Hepatocyte (in vitro differentiated cells): ENCODE measurements around the gene ITGA7. TPM values are rescaled to one million over a fixed set of nuclear protein-coding genes. Genes with fewer than 3 reads are reported as not detected.

Experiments used
- DNase-seq: peaks from one replicate; pipeline ENCODE4 v3.0.0-alpha.2; 2016; ENCODE audit warnings: low spot score
- H2AFZ ChIP-seq: fragments of 200-600 bp; sonication (generic); 2 replicates; pipeline ENCODE4 v1.6.0; 2016; ENCODE audit warnings: antibody characterized with exemption, mild to moderate bottlenecking
- H3K27ac ChIP-seq: fragments of 200-600 bp; sonication (generic); 2 replicates; pipeline ENCODE4 v1.5.1; 2016; ENCODE audit warnings: mild to moderate bottlenecking
- H3K27me3 ChIP-seq: fragments of 200-600 bp; sonication (generic); 2 replicates; pipeline ENCODE4 v1.6.1; 2016
- H3K36me3 ChIP-seq: fragments of 200-600 bp; sonication (generic); replicated peaks from 2 replicates; pipeline ENCODE4 v1.5.1; 2016; ENCODE audit warnings: low read depth; ENCODE audit not compliant: insufficient read depth
- H3K4me1 ChIP-seq: fragments of 200-600 bp; sonication (generic); 2 replicates; pipeline ENCODE4 v1.5.1; 2016; ENCODE audit warnings: mild to moderate bottlenecking, moderate library complexity; ENCODE audit not compliant: insufficient read depth
- H3K4me2 ChIP-seq: fragments of 200-600 bp; sonication (generic); 2 replicates; pipeline ENCODE4 v1.6.0; 2016
- H3K4me3 ChIP-seq: fragments of 200-600 bp; sonication (generic); 2 replicates; pipeline ENCODE4 v1.5.1; 2016; ENCODE audit warnings: mild to moderate bottlenecking
- H3K79me2 ChIP-seq: fragments of 200-600 bp; sonication (generic); 2 replicates; pipeline ENCODE4 v1.6.0; 2017; ENCODE audit warnings: mild to moderate bottlenecking
- H3K9me2 ChIP-seq: fragments of 200-600 bp; sonication (generic); replicated peaks from 2 replicates; pipeline ENCODE4 v1.6.0; 2017; ENCODE audit warnings: mild to moderate bottlenecking; ENCODE audit not compliant: insufficient read depth
- H3K9me3 ChIP-seq: fragments of 200-600 bp; sonication (generic); 2 replicates; pipeline ENCODE4 v1.5.1; 2016; ENCODE audit warnings: low read depth, mild to moderate bottlenecking
- H4K20me1 ChIP-seq: fragments of 200-600 bp; sonication (generic); 2 replicates; pipeline ENCODE4 v1.6.0; 2016; ENCODE audit warnings: mild to moderate bottlenecking; ENCODE audit not compliant: insufficient read depth, poor library complexity, severe bottlenecking
- EZH2 ChIP-seq: fragments of 200-600 bp; sonication (generic); IDR thresholded peaks from 2 replicates; pipeline ENCODE4 v1.6.1; 2016; ENCODE audit warnings: antibody characterized with exemption, mild to moderate bottlenecking, borderline replicate concordance
- EZH2phosphoT487 ChIP-seq: fragments of 200-600 bp; sonication (generic); IDR thresholded peaks from one replicate; pipeline ENCODE4 v1.6.1; 2018; ENCODE audit warnings: antibody characterized with exemption, mild to moderate bottlenecking, low read depth, moderate library complexity; ENCODE audit not compliant: unreplicated experiment, severe bottlenecking
- WGBS: methylation state at CpG from one replicate; pipeline ENCODE4 v1.1.6; 2016; ENCODE audit warnings: low lambda C conversion rate; ENCODE audit errors: missing lambda C conversion rate; 5-methylcytosine and 5-hydroxymethylcytosine counted together
- polyA plus RNA-seq: library from polyadenylated mRNA; unstranded; fragments of >200 nt; fragmentation: Nextera tagmentation; extraction: Ambion mirVana; gene quantifications from 2 replicates; pipeline ENCODE4 v1.2.1, GENCODE V29; 2016
- total RNA-seq: library from RNA; depleted of rRNA; stranded (reverse); fragments of >200 nt; gene quantifications from 2 replicates; pipeline ENCODE4 v1.2.3, GENCODE V29; 2014
- TF ChIP-seq, protein P1 (sequence below): fragments of 200-600 bp; sonication (generic); IDR thresholded peaks from 2 replicates; pipeline ENCODE4 v1.5.1; 2016; ENCODE audit warnings: antibody characterized with exemption, mild to moderate bottlenecking; ENCODE audit not compliant: poor library complexity

The ITGA7 gene
- total and polyA plus RNA-seq, 2 experiments from 2014 or later = 15.2 to 22.8 TPM

DNA sequence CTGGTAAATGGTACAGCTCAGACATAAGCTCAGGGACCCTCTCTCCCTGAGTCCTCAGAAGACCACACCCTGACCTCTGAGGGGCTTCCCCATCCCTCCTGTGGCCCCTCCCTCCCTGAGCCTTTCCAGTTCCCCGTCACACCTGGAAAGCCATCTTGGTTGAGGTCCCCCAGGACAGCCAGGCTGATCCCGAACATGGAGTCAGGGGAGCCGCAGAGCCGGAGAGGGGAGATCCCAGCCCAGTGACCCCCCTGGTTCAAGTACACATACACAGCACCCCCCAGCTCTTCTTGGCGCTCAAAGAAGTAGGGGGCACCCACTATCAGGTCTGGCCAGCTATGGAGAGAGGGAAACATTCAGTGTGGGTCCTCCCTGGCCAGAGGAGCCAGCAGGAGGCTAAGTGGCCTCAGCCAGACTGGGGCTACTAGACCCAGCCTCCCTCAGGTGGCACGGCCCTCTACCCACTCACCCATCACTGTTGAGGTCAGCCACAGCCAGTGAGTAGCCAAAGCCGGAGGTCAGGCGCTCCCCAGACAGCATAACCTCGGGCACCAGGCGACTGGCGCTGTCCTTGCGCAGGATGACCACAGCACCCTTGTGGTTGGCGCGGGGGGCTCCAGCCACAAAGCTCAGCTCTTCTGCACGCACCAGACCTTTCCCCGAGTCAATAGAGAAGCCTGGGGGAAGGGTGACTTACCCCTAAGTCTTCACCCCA lies 9.3 kb downstream of the ITGA7 start:
- 95% methylated on average over 15 of the region's 16 CpGs for WGBS
- DNase-seq = no peak
- H3K36me3 ChIP-seq = no peaks in the 10 kb centered on the region

DNA sequence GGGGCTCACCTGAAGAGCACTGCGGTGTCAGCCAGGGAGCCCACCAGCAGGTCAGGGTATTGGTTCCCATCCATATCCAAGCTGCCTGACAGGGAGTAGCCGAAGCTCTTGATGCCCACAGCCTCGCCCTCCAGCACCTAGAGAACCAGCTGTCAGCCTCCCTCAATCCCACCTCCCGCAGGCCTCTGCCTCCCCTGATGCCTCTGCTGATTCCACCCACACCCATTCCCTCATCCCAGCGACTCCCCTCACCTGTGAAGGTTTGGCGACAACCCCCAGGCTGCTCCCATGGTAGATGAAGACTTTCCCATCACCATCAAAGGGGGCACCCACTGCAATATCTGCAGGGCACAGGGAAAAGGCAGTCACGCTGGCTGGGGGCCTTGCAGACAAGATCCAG lies 10.0 kb downstream of the ITGA7 start:
- Histone ChIP-seq H3K4me3 (no peak overlapping the region), H2AFZ (no peak overlapping the region), H3K4me1 (no peaks in the 10 kb centered on the region), H3K4me2 (no peak overlapping the region), H3K9me3 (no peaks in the 10 kb centered on the region), H3K27me3 (no peaks in the 10 kb centered on the region), H3K36me3 (no peaks in the 10 kb centered on the region), H3K79me2 (no peaks in the 10 kb centered on the region), H4K20me1 (no peaks in the 10 kb centered on the region), H3K27ac (no peak overlapping the region), H3K9me2 (no peaks in the 10 kb centered on the region)
- DNase-seq = no peak
- TF ChIP-seq, protein P1, sequence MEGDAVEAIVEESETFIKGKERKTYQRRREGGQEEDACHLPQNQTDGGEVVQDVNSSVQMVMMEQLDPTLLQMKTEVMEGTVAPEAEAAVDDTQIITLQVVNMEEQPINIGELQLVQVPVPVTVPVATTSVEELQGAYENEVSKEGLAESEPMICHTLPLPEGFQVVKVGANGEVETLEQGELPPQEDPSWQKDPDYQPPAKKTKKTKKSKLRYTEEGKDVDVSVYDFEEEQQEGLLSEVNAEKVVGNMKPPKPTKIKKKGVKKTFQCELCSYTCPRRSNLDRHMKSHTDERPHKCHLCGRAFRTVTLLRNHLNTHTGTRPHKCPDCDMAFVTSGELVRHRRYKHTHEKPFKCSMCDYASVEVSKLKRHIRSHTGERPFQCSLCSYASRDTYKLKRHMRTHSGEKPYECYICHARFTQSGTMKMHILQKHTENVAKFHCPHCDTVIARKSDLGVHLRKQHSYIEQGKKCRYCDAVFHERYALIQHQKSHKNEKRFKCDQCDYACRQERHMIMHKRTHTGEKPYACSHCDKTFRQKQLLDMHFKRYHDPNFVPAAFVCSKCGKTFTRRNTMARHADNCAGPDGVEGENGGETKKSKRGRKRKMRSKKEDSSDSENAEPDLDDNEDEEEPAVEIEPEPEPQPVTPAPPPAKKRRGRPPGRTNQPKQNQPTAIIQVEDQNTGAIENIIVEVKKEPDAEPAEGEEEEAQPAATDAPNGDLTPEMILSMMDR = no peak
- no peak for TF ChIP-seq EZH2
- TF ChIP-seq EZH2phosphoT487 = no peak
- 92% methylated on average over 7 of the region's 7 CpGs for whole genome bisulfite sequencing

More for the DNA sequence above, 9.3 kb downstream of the ITGA7 start:
- TF ChIP-seq EZH2 (no peak), EZH2phosphoT487 (no peak)
- TF ChIP-seq, protein P1 = no peak
- no peak overlapping the region for H3K4me2 ChIP-seq
- no peaks in the 10 kb centered on the region for H3K9me2 ChIP-seq
- no peaks in the 10 kb centered on the region for H3K27me3 ChIP-seq
- H3K9me3 ChIP-seq = no peaks in the 10 kb centered on the region
- no peak overlapping the region for H3K4me3 ChIP-seq
- no peaks in the 10 kb centered on the region for H3K4me1 ChIP-seq
- H4K20me1 ChIP-seq = no peaks in the 10 kb centered on the region
- H3K79me2 ChIP-seq = no peaks in the 10 kb centered on the region
- H2AFZ ChIP-seq = no peak overlapping the region
- H3K27ac ChIP-seq = no peak overlapping the region

DNA sequence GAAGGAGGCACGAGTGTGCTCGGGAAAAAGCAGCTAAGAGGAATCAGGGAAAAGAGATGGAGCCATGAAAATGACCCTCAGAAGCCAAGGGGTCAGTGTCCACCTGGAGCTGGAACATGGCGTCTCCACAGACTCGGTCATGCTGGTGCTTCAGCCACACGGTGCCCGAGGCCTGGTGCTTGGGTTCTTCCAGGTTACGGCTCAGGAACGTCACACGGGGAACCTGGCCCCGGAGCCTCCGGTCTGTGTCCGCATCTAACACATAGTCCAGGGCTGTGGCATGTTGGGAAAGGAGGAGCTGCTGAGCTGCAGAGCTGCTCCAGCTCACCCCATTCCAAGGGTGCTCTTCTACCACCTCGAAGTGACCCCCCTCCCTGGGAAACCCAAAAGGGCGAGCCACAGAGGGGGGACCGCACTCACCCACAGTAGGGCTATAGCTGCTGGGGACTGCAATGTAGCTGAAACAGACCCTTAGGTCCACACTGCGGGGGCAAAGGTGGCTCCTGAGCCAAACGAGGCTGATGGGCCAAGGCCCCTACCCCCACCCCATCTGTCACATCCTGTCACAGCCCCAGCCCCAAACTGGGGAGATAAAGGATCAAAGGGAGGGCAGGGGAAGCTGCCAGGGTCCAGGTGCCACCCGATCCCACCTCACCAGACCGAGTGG lies 10.8 kb downstream of the ITGA7 start:
- H3K27ac ChIP-seq = no peak overlapping the region
- H3K9me2 ChIP-seq = no peaks in the 10 kb centered on the region
- H3K9me3 ChIP-seq = no peaks in the 10 kb centered on the region
- no peaks in the 10 kb centered on the region for H3K27me3 ChIP-seq
- TF ChIP-seq EZH2phosphoT487 (no peak), EZH2 (no peak)
- TF ChIP-seq, protein P1 = no peak
- H3K4me2 ChIP-seq = no peak overlapping the region
- no peaks in the 10 kb centered on the region for H3K79me2 ChIP-seq
- no peaks in the 10 kb centered on the region for H4K20me1 ChIP-seq
- H3K4me3 ChIP-seq = no peak overlapping the region
- DNase-seq = no peak
- H3K36me3 ChIP-seq = no peaks in the 10 kb centered on the region
- WGBS = 94% methylated on average over 19 of the region's 19 CpGs
- no peaks in the 10 kb centered on the region for H3K4me1 ChIP-seq
- no peak overlapping the region for H2AFZ ChIP-seq
